Panc1 (cell line): ENCODE measurements around the gene SLC2A6.

Experiments used
- POLR2AphosphoS5 ChIP-seq: IDR thresholded peaks from 2 replicates; pipeline ENCODE4 v1.6.1; 2012; ENCODE audit warnings: mild to moderate bottlenecking, low read depth, low read length, moderate library complexity
- TF ChIP-seq, protein P1 (sequence below): fragments of 450-650 bp; IDR thresholded peaks from 2 replicates; pipeline ENCODE4 v1.5.1; 2017; ENCODE audit warnings: mild to moderate bottlenecking
- TF ChIP-seq, protein P2 (sequence below), 2 experiments: IDR thresholded peaks; 2 replicates each; pipeline ENCODE4 v1.6.1; 2011 to 2012; ENCODE audit warnings: low read depth in 2 of 2, control low read depth in 1 of 2, low read length in 1 of 2, mild to moderate bottlenecking in 1 of 2, moderate library complexity in 1 of 2; ENCODE audit not compliant: insufficient read depth in 1 of 2

DNA sequence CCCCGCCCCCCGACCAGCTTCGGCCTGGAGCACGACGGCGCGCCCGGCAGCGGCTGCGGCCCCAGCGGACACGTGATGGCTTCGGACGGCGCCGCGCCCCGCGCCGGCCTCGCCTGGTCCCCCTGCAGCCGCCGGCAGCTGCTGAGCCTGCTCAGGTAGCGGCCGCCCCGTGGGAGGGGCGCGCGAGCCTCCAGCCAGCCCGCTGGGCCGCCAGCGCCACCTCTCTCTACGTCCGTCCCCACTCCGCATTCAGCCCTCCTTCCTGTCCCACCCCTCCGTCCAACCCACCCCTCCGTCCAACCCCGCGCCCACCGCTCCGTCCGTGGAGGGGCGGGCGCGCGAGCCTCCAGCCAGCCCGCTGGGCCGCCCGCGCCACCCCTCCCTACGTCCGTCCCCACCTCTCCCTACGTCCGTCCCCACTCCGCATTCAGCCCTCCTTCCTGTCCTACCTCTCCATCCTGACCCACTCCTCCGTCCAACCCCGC lies 50.2 kb downstream of the SLC2A6 start:
- TF ChIP-seq, protein P1, sequence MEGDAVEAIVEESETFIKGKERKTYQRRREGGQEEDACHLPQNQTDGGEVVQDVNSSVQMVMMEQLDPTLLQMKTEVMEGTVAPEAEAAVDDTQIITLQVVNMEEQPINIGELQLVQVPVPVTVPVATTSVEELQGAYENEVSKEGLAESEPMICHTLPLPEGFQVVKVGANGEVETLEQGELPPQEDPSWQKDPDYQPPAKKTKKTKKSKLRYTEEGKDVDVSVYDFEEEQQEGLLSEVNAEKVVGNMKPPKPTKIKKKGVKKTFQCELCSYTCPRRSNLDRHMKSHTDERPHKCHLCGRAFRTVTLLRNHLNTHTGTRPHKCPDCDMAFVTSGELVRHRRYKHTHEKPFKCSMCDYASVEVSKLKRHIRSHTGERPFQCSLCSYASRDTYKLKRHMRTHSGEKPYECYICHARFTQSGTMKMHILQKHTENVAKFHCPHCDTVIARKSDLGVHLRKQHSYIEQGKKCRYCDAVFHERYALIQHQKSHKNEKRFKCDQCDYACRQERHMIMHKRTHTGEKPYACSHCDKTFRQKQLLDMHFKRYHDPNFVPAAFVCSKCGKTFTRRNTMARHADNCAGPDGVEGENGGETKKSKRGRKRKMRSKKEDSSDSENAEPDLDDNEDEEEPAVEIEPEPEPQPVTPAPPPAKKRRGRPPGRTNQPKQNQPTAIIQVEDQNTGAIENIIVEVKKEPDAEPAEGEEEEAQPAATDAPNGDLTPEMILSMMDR: no peak
- TF ChIP-seq, protein P2, sequence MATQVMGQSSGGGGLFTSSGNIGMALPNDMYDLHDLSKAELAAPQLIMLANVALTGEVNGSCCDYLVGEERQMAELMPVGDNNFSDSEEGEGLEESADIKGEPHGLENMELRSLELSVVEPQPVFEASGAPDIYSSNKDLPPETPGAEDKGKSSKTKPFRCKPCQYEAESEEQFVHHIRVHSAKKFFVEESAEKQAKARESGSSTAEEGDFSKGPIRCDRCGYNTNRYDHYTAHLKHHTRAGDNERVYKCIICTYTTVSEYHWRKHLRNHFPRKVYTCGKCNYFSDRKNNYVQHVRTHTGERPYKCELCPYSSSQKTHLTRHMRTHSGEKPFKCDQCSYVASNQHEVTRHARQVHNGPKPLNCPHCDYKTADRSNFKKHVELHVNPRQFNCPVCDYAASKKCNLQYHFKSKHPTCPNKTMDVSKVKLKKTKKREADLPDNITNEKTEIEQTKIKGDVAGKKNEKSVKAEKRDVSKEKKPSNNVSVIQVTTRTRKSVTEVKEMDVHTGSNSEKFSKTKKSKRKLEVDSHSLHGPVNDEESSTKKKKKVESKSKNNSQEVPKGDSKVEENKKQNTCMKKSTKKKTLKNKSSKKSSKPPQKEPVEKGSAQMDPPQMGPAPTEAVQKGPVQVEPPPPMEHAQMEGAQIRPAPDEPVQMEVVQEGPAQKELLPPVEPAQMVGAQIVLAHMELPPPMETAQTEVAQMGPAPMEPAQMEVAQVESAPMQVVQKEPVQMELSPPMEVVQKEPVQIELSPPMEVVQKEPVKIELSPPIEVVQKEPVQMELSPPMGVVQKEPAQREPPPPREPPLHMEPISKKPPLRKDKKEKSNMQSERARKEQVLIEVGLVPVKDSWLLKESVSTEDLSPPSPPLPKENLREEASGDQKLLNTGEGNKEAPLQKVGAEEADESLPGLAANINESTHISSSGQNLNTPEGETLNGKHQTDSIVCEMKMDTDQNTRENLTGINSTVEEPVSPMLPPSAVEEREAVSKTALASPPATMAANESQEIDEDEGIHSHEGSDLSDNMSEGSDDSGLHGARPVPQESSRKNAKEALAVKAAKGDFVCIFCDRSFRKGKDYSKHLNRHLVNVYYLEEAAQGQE (IDR thresholded peaks at IDR 0.05; ENCODE audit: insufficient read depth in 1 of 2, low read depth in 2 of 2, low read length in 1 of 2): no peak
- TF ChIP-seq POLR2AphosphoS5: no peak
